ENCODE measurements around the gene PRRG1. TPM values are rescaled to one million over a fixed set of nuclear protein-coding genes. Genes with fewer than 3 reads are reported as not detected.

PRRG1 gene
- polyA plus RNA-seq, 1 of the 3 experiments (the other 2 are of a cell fraction), result 3.0 TPM

- Histone ChIP-seq H3K4me3 (ENCODE audit: low read depth in 2 of 2, low read length in 1 of 2) (no peak overlapping the region), H3K9me2 (no peaks in the 10 kb centered on the region; the same call in 1 of the 2 replicates), H4K20me1 (ENCODE audit: insufficient read depth) (no peaks in the 10 kb centered on the region), H3K9me3 (no peaks in the 10 kb centered on the region), H3K9ac (no peak overlapping the region), H3K79me2 (ENCODE audit: insufficient read depth) (no peaks in the 10 kb centered on the region), H2AFZ (ENCODE audit: low read depth) (no peak overlapping the region), H3K4me2 (no peak overlapping the region), H3K4me1 (ENCODE audit: control insufficient read depth in 1 of 2, insufficient read depth in 2 of 2, low read depth in 1 of 2, low read length in 1 of 2) (no peaks in the 10 kb centered on the region), H3F3A (replicated peaks; ENCODE audit: insufficient read depth) (peaks cover 7% of the 10 kb centered on the region), H3K36me3 (replicated peaks in 1 of 2; ENCODE audit: control insufficient read depth in 1 of 2, insufficient read depth in 2 of 2, low read length in 1 of 2) (no peaks in the 10 kb centered on the region), H3K27me3 (ENCODE audit: insufficient read depth) (no peaks in the 10 kb centered on the region), H3K27ac (ENCODE audit: low read depth in 2 of 2, low read length in 1 of 2) (peak overlapping the region in 1 of 2 experiments; percentile 18; a peak in 1 of 4 replicates)
- TF ChIP-seq CTCF (IDR thresholded peaks at IDR 0.05) (no peak), TAF1 (IDR thresholded peaks at IDR 0.05; ENCODE audit: borderline replicate concordance, low read depth, low read length) (no peak), NRF1 (IDR thresholded peaks at IDR 0.05; ENCODE audit: low read depth, low read length) (no peak), IRF3 (IDR thresholded peaks at IDR 0.05; ENCODE audit: low read depth, low read length) (no peak), PBX3 (IDR thresholded peaks at IDR 0.05) (no peak), TEAD4 (IDR thresholded peaks at IDR 0.05; ENCODE audit: borderline replicate concordance, insufficient read depth) (no peak), CHD2 (IDR thresholded peaks at IDR 0.05; ENCODE audit: low read length, partially characterized antibody) (no peak), MXI1 (IDR thresholded peaks at IDR 0.05; ENCODE audit: low read depth, low read length) (no peak), RFX5 (IDR thresholded peaks at IDR 0.05; ENCODE audit: low read length) (no peak), EZH2phosphoT487 (IDR thresholded peaks at IDR 0.05; ENCODE audit: borderline replicate concordance, low read depth) (no peak), GATA2 (CRISPR knock-in tag; IDR thresholded peaks at IDR 0.05) (no peak), SIN3A (IDR thresholded peaks at IDR 0.05; ENCODE audit: borderline replicate concordance, low read depth, low read length) (no peak), GABPA (IDR thresholded peaks at IDR 0.05; ENCODE audit: low read depth) (no peak), TCF12 (IDR thresholded peaks at IDR 0.05) (no peak), ZBTB33 (IDR thresholded peaks at IDR 0.05; ENCODE audit: borderline replicate concordance, low read depth) (no peak), REST (IDR thresholded peaks at IDR 0.05; ENCODE audit: low read depth, low read length) (no peak), POLR2AphosphoS5 (IDR thresholded peaks at IDR 0.05; ENCODE audit: low read depth, low read length) (no peak), RXRA (IDR thresholded peaks at IDR 0.05; ENCODE audit: borderline replicate concordance, low read depth) (no peak)
- ChIA-PET POLR2A (no interaction called here), CTCF (no interaction called here)
- DNase-seq, result no peak
Measured at GRCh38 chrX:37424000-37424429, 74.9 kb downstream of the PRRG1 start.
